DMS 273 treated with DMSO at 0.1 percent for 48 hours (cell line): ENCODE measurements around the gene PIP5K1C.

Experiments used
- DNase-seq: peaks from one replicate; lab custom pipeline; 2025; lab: John Stamatoyannopoulos, UW

Gene PIP5K1C

GRCh38 chr19:3721887-3722442 lies 21.7 kb upstream of the PIP5K1C start:
- no peak for DNase-seq

GRCh38 chr19:3721131-3721886 lies 21.0 kb upstream of the PIP5K1C start:
- peak; percentile 47 for DNase-seq

DNA sequence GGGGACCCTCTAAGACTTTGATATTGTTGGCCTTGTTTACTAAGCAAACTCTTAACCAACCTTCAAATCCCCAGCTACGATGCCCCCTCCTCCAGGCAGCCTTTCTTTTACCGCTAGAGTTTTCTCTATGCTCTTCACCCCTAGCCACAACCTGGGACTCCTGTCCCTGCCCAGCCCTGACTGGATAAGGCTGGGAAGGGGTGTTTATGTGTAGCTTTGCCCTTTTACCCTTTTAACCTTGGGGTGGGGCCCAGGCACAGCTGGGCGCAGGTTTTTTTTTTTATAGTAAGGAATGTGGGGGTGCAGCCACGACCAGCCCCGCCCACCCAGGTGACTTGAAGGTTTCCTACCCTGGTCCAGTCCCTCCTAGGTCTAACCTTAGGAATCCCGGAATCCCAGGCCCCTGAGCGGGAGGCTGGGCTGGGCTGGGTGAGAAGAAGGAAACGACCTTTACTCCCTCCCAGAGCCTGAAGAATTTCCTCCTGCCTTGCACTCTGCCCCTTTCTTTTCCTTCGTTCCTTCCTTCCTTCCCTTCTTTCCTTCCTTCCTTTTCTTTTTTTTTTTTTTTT lies 20.2 kb upstream of the PIP5K1C start:
- DNase-seq: no peak

DNA sequence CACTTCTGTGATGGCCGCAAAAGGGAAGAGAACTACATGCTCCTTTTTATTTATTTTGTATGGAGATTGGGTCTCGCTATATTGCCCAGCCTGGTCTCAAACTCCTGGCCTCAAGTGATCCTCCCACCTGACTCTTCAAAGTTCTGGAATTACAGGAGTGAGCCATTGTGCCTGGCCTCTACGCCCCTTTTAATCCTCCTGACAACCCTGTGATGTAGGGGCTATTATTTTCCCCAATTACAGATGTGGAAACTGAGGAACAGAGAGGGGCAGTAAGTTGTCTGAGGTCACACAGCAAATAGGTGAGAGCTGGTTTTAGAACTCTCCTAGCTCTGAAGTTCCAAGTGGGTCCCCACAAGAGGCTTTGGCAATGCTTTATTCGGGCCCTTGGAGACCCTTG lies 19.6 kb upstream of the PIP5K1C start:
- no peak for DNase-seq

DNA sequence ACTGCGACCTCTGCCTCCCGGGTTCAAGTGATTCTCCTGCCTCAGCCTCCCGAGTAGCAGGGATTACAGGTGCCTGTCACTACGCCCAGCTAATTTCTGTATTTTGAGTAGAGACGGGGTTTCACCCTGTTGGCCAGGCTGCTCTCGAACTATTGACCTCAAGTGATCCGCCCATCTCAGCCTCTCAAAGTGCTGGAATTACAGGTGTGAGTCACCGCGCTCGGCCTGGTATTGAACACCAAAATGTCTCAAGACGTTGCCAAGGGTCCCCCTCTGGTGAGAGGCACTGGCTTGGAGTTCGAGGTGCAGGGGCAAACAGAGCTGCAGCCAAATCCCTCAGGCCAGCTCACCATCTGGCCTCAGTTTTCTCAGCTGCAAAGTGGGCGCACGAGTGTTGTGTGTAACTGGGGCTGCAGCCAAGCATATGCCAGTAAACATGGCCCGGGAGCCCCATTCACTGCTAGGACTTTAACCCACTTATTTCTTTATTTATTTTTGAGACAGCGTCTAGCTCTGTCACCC lies 15.9 kb upstream of the PIP5K1C start:
- DNase-seq: no peak

DNA sequence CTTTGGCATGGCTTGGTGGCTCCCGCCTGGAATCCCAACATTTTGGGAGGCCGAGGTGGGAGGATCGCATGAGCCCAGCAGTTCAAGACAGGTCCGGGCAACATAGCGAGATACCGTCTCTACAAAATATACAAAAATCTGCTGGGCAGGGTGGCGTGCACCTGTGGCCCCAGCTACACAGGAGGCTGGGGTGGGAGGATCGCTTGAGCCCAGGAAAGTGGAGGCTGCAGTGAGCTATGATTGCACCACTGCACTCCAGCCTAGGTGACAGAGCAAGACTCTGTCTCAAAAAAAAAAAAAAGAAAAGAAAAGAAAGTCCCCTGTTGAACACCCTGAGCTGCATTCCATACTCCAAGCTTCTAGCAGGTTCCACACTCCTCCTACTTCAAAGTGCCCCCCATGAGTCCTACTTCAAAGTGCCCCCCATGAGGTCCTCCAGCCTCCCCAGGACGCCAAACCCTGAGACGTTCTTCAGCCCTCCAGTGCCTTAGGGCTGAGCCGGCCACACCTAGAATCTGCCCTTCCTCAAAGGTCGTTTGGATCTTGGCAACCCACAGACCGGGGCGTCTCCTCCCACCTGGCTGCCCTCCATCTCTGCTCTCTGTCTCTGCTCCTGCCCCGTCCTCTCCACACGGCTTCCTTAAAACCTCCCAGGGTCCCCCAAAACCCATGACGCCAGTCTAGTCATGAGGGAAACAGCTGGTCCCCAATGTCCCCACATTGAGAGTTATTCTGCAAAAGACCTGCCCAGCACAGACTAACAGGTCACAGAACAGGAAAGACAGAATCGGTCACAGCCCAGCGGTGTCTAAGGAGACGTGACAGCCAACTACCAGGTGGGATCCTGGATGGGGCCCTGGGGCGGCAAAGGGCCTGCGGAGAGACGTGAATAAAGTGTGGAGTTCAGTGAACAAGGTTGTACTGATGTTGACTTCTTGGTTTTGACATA lies 12.7 kb upstream of the PIP5K1C start:
- no peak for DNase-seq

DNA sequence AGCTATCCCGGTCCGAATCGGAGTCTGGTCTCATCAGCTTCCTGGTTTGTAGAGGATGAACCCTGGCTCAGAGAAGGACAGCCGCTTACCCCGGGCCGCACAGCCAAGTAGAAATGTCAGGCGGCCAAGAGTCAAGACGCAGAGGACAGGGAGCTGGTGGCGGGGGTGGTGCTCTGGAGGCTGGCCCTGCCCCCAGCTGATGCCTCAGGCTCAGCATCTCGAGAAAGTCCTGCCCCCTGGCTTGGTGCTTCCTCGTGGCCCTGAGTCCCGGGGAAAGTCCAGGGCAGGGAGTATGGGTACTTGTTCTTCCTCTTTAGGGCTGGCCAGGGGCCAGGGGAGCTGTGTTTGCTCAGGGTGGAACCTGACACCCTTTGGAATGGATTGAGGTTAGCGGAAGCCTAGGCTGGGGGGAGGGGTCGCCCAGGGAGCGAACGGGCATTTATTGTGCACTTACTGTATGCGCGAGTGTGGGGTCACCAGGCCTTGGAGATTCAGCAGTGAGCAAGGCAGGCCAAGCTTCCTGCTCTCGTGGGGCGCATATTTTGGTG lies 10.1 kb upstream of the PIP5K1C start:
- DNase-seq: no peak

- DNase-seq: no peak
Observed at GRCh38 chr19:3708207-3708931, 8.1 kb upstream of the PIP5K1C start, which contains the start of gene TJP3. Gene TJP3, plus strand, starts transcription at chr19:3708384. Its CDS starts 20,049 bp downstream, at chr19:3728433.

GRCh38 chr19:3707868-3708206 lies 7.6 kb upstream of the PIP5K1C start:
- no peak for DNase-seq

DNA sequence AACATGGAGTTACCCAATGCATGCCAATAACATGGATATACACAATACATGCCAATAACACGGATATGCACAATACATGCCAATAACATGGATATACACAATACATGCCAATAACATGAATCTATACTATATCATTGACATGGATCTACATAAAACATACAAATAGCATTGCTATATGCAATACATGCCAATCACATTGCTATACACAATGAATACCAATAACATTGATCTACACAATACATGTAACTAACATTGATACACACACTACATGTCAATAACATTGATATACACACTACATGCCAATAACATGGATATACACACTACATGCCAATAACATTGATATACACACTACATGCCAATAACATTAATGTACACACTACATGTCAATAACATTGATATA lies 932 bp upstream of the PIP5K1C start:
- no peak for DNase-seq

DNA sequence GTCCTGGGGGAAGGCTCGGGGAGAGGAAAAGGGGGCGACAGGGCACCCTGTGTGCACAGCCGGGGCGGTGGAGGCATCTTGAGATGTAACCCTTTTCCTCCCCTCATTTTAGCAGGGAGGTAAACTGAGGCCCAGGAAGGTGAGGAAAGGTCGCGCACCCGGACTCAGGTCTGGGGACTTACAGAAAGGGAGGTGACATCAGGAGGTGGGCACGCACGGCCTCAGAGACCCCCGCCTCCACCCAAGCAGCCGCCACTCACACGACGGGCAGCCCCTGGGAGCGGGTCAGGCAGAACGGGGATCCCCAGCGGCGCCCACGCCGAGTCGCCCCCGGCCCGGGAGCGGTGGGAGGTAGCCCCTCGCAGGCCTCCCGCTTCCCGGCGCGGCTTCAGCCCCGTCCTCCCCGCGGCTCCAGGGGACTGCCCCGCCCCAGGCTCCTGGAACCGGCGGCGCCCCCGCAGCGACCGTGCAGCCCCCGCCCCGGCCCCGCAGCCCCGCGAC lies 477 bp downstream of the PIP5K1C start:
- no peak for DNase-seq

DNA sequence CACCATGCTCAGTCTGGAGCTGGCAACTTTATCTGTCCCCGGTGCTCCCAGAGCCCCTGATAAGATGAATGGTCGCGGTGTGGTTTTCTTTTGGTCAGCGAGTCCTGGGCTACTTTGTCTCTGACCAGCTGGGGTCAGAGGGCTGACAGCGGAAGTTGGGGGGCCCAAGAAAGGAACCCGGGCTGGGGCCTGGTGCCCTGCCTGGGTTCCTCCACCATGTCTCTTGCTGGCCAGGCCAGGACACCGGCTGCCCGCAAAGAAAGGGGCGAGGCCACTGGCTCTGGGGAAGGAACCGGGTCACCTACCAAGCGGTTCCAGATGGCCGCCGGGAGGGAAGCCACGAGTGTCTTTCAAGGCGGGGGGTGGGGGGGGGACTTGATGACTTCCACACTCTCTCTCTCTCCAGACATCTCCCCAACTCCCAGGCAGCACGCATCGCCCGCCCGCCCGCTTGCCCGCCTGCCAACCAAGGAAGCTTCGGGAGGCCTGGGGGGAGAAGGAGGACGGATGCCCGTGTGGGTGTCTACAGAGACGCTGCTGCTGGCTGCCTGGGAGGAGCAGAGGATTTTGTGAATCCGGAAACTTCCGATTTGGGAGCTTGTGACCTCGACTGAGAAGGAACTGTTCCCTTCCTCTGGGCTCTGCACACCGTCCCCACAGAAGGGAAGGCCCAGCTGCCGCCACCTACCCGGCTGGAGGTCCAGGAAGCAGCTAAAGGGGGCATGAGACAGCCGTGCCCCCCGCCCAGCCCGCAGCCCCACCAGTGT lies 1.1 kb downstream of the PIP5K1C start:
- no peak for DNase-seq

- no peak for DNase-seq
Observed at GRCh38 chr19:3698386-3698950, 1.8 kb downstream of the PIP5K1C start.

- DNase-seq: no peak
Observed at GRCh38 chr19:3697671-3698385, 2.4 kb downstream of the PIP5K1C start.

- no peak for DNase-seq
Observed at GRCh38 chr19:3697094-3697493, 3.2 kb downstream of the PIP5K1C start.

- DNase-seq: no peak
Observed at GRCh38 chr19:3696660-3696995, 3.6 kb downstream of the PIP5K1C start.

DNA sequence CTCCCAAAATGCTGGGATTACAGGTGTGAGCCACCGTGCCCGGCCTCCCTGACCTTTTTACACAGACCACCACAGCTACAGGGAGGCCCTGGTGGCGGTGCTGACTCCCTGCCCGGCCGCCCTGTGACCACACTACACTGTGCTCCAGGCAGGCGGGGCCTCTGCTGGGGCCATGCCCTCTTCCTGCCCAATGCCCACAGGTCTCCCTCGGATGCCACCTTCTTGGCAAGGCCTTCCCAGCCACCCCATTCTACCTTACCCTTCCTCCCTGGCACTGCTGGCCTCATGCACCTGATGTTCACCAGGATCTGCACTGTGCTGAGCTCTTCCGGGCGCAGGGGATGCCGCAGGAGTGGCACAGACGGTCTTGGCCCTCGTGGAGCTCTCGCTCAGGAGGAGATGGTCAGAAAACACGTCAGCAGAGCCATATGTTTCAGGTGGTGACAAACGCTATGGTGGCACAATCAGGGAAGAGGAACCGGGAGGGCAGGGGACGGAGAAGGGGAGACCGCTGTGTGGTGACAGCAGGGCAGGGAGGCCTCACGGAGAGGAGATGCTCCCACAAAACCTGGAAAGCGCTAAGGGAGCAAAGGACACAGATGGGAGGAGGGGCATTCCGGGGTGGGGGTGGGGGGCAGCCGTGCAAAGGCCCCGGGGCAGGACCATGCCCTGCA lies 4.1 kb downstream of the PIP5K1C start:
- DNase-seq: no peak

GRCh38 chr19:3695124-3695733 lies 5.0 kb downstream of the PIP5K1C start:
- DNase-seq: no peak
